Stimulated activated CD4-positive, alpha-beta T cell treated with anti-CD3 and anti-CD28 coated beads, Interleukin-15, amount 100 ng/mL, for 48 hours (primary cell): Measurements from ENCODE around the gene KRT13.

ENCODE experiments used
- DNase-seq, 2 donors: peaks; one replicate each; pipeline ENCODE4 v3.0.0-alpha.2; 2020; ENCODE audit warnings: low read depth in 2 of 2

KRT13 gene

GRCh38 chr17:41467561-41467960, 37.9 kb downstream of the KRT13 start:
- no peak for DNase-seq

- DNase-seq = no peak
Measured at GRCh38 chr17:41466988-41467387, 38.4 kb downstream of the KRT13 start, which contains the start of gene KRT32. Gene KRT32 (minus strand): TSS chr17:41467386. CDS start chr17:41467325, 61 bp downstream.

- no peak for DNase-seq
Measured at GRCh38 chr17:41464682-41465081, 40.7 kb downstream of the KRT13 start.

- no peak for DNase-seq
Measured at GRCh38 chr17:41464173-41464572, 41.2 kb downstream of the KRT13 start.

GRCh38 chr17:41463746-41464145, 41.7 kb downstream of the KRT13 start:
- no peak for DNase-seq

GRCh38 chr17:41462705-41463104, 42.7 kb downstream of the KRT13 start:
- no peak for DNase-seq

GRCh38 chr17:41457676-41458075, 47.7 kb downstream of the KRT13 start:
- no peak for DNase-seq

GRCh38 chr17:41456204-41456603, 49.2 kb downstream of the KRT13 start:
- no peak for DNase-seq

GRCh38 chr17:41455236-41455635, 50.2 kb downstream of the KRT13 start:
- no peak for DNase-seq

GRCh38 chr17:41453066-41453465, 52.3 kb downstream of the KRT13 start:
- no peak for DNase-seq

- no peak for DNase-seq
Measured at GRCh38 chr17:41452281-41452680, 53.1 kb downstream of the KRT13 start.

- no peak for DNase-seq
Measured at GRCh38 chr17:41451154-41451728, 54.2 kb downstream of the KRT13 start.
